ENCODE results near the gene B3GNT2. TPM values are rescaled to one million over a fixed set of nuclear protein-coding genes. Genes with fewer than 3 reads are reported as not detected.

The B3GNT2 gene
- polyA plus RNA-seq, 1 donor from 2014 or later: 5.8 TPM

GRCh38 chr2:62177392-62178049 is 18.4 kb upstream of the B3GNT2 start:
- peak overlapping the region; percentile 73 for H3K27ac ChIP-seq (ENCODE audit: low read length)
- no peaks in the 10 kb centered on the region for H3K79me2 ChIP-seq (replicated peaks; ENCODE audit: insufficient read depth, low read length)
- TF ChIP-seq REST (IDR thresholded peaks at IDR 0.05; ENCODE audit: borderline replicate concordance) (no peak), SMC3 (conservative IDR thresholded peaks at IDR 0.05; ENCODE audit: poor library complexity) (no peak), POLR2AphosphoS5 (IDR thresholded peaks at IDR 0.05) (no peak), EP300 (conservative IDR thresholded peaks at IDR 0.05; ENCODE audit: poor library complexity, severe bottlenecking) (no peak), RAD21 (conservative IDR thresholded peaks at IDR 0.05) (no peak), TAF1 (IDR thresholded peaks at IDR 0.05; ENCODE audit: low read depth) (no peak), MXI1 (conservative IDR thresholded peaks at IDR 0.05; ENCODE audit: poor library complexity, severe bottlenecking) (no peak), CTCF (IDR thresholded peaks at IDR 0.05; ENCODE audit: poor library complexity, severe bottlenecking) (no peak), EZH2 (IDR thresholded peaks at IDR 0.05; ENCODE audit: borderline replicate concordance, insufficient read depth, low read length, poor library complexity, severe bottlenecking) (no peak)
- no peaks in the 10 kb centered on the region for H3K9me2 ChIP-seq (ENCODE audit: insufficient read depth, low read length)
- no peak overlapping the region for H3K4me2 ChIP-seq (ENCODE audit: low read length)
- no peaks in the 10 kb centered on the region for H3K9me3 ChIP-seq (ENCODE audit: low read length)
- no peaks in the 10 kb centered on the region for H3K27me3 ChIP-seq (ENCODE audit: insufficient read depth, low read depth, low read length)
- H2AFZ ChIP-seq (ENCODE audit: low read depth, low read length): no peak overlapping the region
- no peaks in the 10 kb centered on the region for H4K20me1 ChIP-seq (ENCODE audit: insufficient read depth)
- H3F3A ChIP-seq (ENCODE audit: insufficient read depth, low read length, poor library complexity, severe bottlenecking): no peaks in the 10 kb centered on the region
- H3K36me3 ChIP-seq (ENCODE audit: insufficient read depth, low read length): no peaks in the 10 kb centered on the region
- no peak overlapping the region for H3K4me3 ChIP-seq (ENCODE audit: low read length)
- no peak overlapping the region for H3K9ac ChIP-seq (ENCODE audit: low read length)

- no peak overlapping the region for H3K4me2 ChIP-seq (ENCODE audit: low read length)
- H3K27ac ChIP-seq (ENCODE audit: low read length): no peak overlapping the region
- H2AFZ ChIP-seq (ENCODE audit: low read depth, low read length): no peak overlapping the region
- no peaks in the 10 kb centered on the region for H4K20me1 ChIP-seq (ENCODE audit: insufficient read depth)
- no peaks in the 10 kb centered on the region for H3K27me3 ChIP-seq (ENCODE audit: insufficient read depth, low read depth, low read length)
- no peak overlapping the region for H3K9ac ChIP-seq (ENCODE audit: low read length)
- no peaks in the 10 kb centered on the region for H3F3A ChIP-seq (ENCODE audit: insufficient read depth, low read length, poor library complexity, severe bottlenecking)
- no peaks in the 10 kb centered on the region for H3K36me3 ChIP-seq (ENCODE audit: insufficient read depth, low read length)
- H3K79me2 ChIP-seq (replicated peaks; ENCODE audit: insufficient read depth, low read length): no peaks in the 10 kb centered on the region
- no peak for TF ChIP-seq POLR2AphosphoS5 (IDR thresholded peaks at IDR 0.05)
- TF ChIP-seq REST (IDR thresholded peaks at IDR 0.05; ENCODE audit: borderline replicate concordance): no peak
- no peak for TF ChIP-seq EZH2 (IDR thresholded peaks at IDR 0.05; ENCODE audit: borderline replicate concordance, insufficient read depth, low read length, poor library complexity, severe bottlenecking)
- no peak for TF ChIP-seq EP300 (conservative IDR thresholded peaks at IDR 0.05; ENCODE audit: poor library complexity, severe bottlenecking)
- TF ChIP-seq MXI1 (conservative IDR thresholded peaks at IDR 0.05; ENCODE audit: poor library complexity, severe bottlenecking): no peak
- no peak for TF ChIP-seq CTCF (IDR thresholded peaks at IDR 0.05; ENCODE audit: poor library complexity, severe bottlenecking)
- no peaks in the 10 kb centered on the region for H3K9me3 ChIP-seq (ENCODE audit: low read length)
- no peaks in the 10 kb centered on the region for H3K9me2 ChIP-seq (ENCODE audit: insufficient read depth, low read length)
- no peak overlapping the region for H3K4me3 ChIP-seq (ENCODE audit: low read length)
Measured at GRCh38 chr2:62178741-62179271, 17.1 kb upstream of the B3GNT2 start.

Data from neural cell (in vitro differentiated cells).